IMR-90 (cell line): Measurements from ENCODE around the gene MRPS10. TPM values are rescaled to one million over a fixed set of nuclear protein-coding genes. Genes with fewer than 3 reads are reported as not detected.

Source experiments
- ATAC-seq: fragments of 200-7000 bp; cut with Tn5 transposase; 2 replicates; pipeline ENCODE4 v1.9.1; 2020; ENCODE audit warnings: low read depth, mild to moderate bottlenecking, moderate library complexity
- BruUV-seq: library from RNA; stranded (reverse); fragments of 400-500 nt; replicated peaks from 2 replicates; lab custom pipeline; 2021; lab: Mats Ljungman, UMichigan
- CTCF ChIA-PET: fragments of 300-600 bp; formaldehyde crosslinking; extraction: SDS; loops from one replicate; lab custom pipeline; 2021; ENCODE audit warnings: antibody characterized with exemption; lab: Yijun Ruan, JAX
- POLR2A ChIA-PET: fragments of 300-600 bp; sonication (Branson Sonifier 250); formaldehyde crosslinking; loops from one replicate; lab custom pipeline; 2022; ENCODE audit warnings: antibody characterized with exemption; ENCODE audit not compliant: unreplicated experiment; lab: Charles Lee
- DNase-seq: peaks from one replicate; pipeline ENCODE4 v3.0.0; 2013
- H2AFZ ChIP-seq: replicated peaks from 2 replicates; pipeline ENCODE3; 2013; ENCODE audit warnings: low read length, mild to moderate bottlenecking; ENCODE audit not compliant: poor library complexity
- H2AK5ac ChIP-seq: 2 replicates; pipeline ENCODE4 v1.6.1; 2013; ENCODE audit warnings: low read depth, low read length, inconsistent platforms
- H2AK9ac ChIP-seq: replicated peaks from 2 replicates; pipeline ENCODE3; 2013; ENCODE audit warnings: mild to moderate bottlenecking, low read depth, low read length, moderate library complexity; ENCODE audit not compliant: poor library complexity
- H2BK120ac ChIP-seq: 2 replicates; pipeline ENCODE4 v1.6.1; 2013; ENCODE audit warnings: low read depth, low read length, inconsistent platforms
- H2BK15ac ChIP-seq: 3 replicates; pipeline ENCODE4 v1.6.1; 2013; ENCODE audit warnings: low read depth, low read length, inconsistent platforms
- H2BK20ac ChIP-seq: 2 replicates; pipeline ENCODE4 v1.6.1; 2013; ENCODE audit warnings: low read depth, mild to moderate bottlenecking, inconsistent platforms, low read length, moderate library complexity
- H2BK5ac ChIP-seq: 2 replicates; pipeline ENCODE4 v1.6.1; 2013; ENCODE audit warnings: mild to moderate bottlenecking, low read depth, low read length, inconsistent platforms; ENCODE audit not compliant: poor library complexity, severe bottlenecking
- H3K14ac ChIP-seq: replicated peaks from 2 replicates; pipeline ENCODE4 v1.6.1; 2013; ENCODE audit warnings: low read depth, low read length, inconsistent platforms
- H3K18ac ChIP-seq: 2 replicates; pipeline ENCODE4 v1.6.1; 2013; ENCODE audit warnings: low read depth, low read length, control low read depth
- H3K23ac ChIP-seq: 2 replicates; pipeline ENCODE4 v1.6.1; 2013; ENCODE audit warnings: low read depth, low read length, inconsistent platforms
- H3K27ac ChIP-seq: 2 replicates; pipeline ENCODE4 v1.5.1; 2013; ENCODE audit warnings: mild to moderate bottlenecking, control low read depth, low read length; ENCODE audit not compliant: insufficient read depth
- H3K27me3 ChIP-seq: 2 replicates; pipeline ENCODE4 v1.6.1; 2013; ENCODE audit warnings: low read length; ENCODE audit not compliant: control insufficient read depth, insufficient read depth
- H3K36me3 ChIP-seq: 2 replicates; pipeline ENCODE4 v1.6.1; 2013; ENCODE audit warnings: low read length, mixed read lengths; ENCODE audit not compliant: control insufficient read depth, insufficient read depth
- H3K4ac ChIP-seq: 2 replicates; pipeline ENCODE4 v1.6.1; 2013; ENCODE audit warnings: low read depth, low read length, inconsistent platforms
- H3K4me1 ChIP-seq: 2 replicates; pipeline ENCODE4 v1.6.1; 2013; ENCODE audit warnings: low read length, mixed read lengths; ENCODE audit not compliant: control insufficient read depth, insufficient read depth
- H3K4me2 ChIP-seq: 2 replicates; pipeline ENCODE4 v1.6.1; 2013; ENCODE audit warnings: low read depth, mild to moderate bottlenecking, control low read depth, low read length, moderate library complexity
- H3K4me3 ChIP-seq: 2 replicates; pipeline ENCODE4 v1.5.1; 2013; ENCODE audit warnings: low read depth, mild to moderate bottlenecking, control low read depth, low read length, moderate library complexity; ENCODE audit not compliant: insufficient read depth
- H3K56ac ChIP-seq: 2 replicates; pipeline ENCODE4 v1.6.1; 2013; ENCODE audit warnings: low read length, inconsistent platforms; ENCODE audit not compliant: insufficient read depth; ENCODE audit errors: extremely low read depth
- H3K79me1 ChIP-seq, 2 experiments: 2 replicates each; pipeline ENCODE4 v1.6.1; 2013; ENCODE audit warnings: low read length in 2 of 2, inconsistent platforms in 1 of 2, low read depth in 1 of 2
- H3K9ac ChIP-seq: 2 replicates; pipeline ENCODE4 v1.6.1; 2013; ENCODE audit warnings: low read depth, low read length, control low read depth
- H3K9me1 ChIP-seq: 2 replicates; pipeline ENCODE4 v1.6.1; 2013; ENCODE audit warnings: low read length, inconsistent platforms; ENCODE audit not compliant: insufficient read depth
- H3K9me3 ChIP-seq: 2 replicates; pipeline ENCODE4 v1.6.1; 2013; ENCODE audit warnings: low read length; ENCODE audit not compliant: control insufficient read depth, insufficient read depth
- H4K20me1 ChIP-seq: 2 replicates; pipeline ENCODE4 v1.6.1; 2013; ENCODE audit warnings: low read length, inconsistent platforms; ENCODE audit not compliant: insufficient read depth
- H4K5ac ChIP-seq: 2 replicates; pipeline ENCODE4 v1.6.1; 2013; ENCODE audit warnings: mild to moderate bottlenecking, low read depth, low read length, control low read depth
- H4K8ac ChIP-seq, 2 experiments: 2 replicates each; pipeline ENCODE4 v1.6.1; 2013; ENCODE audit warnings: low read depth in 2 of 2, low read length in 2 of 2, control low read depth in 1 of 2, inconsistent platforms in 1 of 2
- H4K91ac ChIP-seq: 2 replicates; pipeline ENCODE4 v1.6.1; 2013; ENCODE audit warnings: low read depth, low read length, inconsistent platforms; ENCODE audit not compliant: insufficient read depth
- CHD1 ChIP-seq: IDR thresholded peaks from 2 replicates; pipeline ENCODE4 v1.6.1; 2012; ENCODE audit warnings: low read depth, low read length, improper control_type of control experiment
- RCOR1 ChIP-seq: IDR thresholded peaks from 2 replicates; pipeline ENCODE4 v1.6.1; 2012; ENCODE audit warnings: mild to moderate bottlenecking, low read length, improper control_type of control experiment; ENCODE audit not compliant: insufficient replicate concordance
- WGBS, 2 experiments: methylation state at CpG; one replicate each; pipeline versions ENCODE4 v1.1.5 to v1.1.7; 2013; ENCODE audit warnings: missing lambda C conversion rate in 2 of 2; ENCODE audit not compliant: insufficient read length in 1 of 2; ENCODE audit errors: extremely low coverage in 2 of 2; 5-methylcytosine and 5-hydroxymethylcytosine counted together
- dilution Hi-C: fragments of 300-500 bp; cut with HindIII; formaldehyde crosslinking; loops from one replicate; pipeline ENCODE4 v1.14.3; 2018; ENCODE audit warnings: low sequenced_read_pairs; ENCODE audit not compliant: unreplicated experiment
- in situ Hi-C: fragments of 300-500 bp; cut with MboI; formaldehyde crosslinking; loops from 3 replicates; pipeline ENCODE4 v1.14.3; 2019; ENCODE audit warnings: low sequenced_read_pairs, inconsistent platforms, mixed read lengths
- intact Hi-C: fragments of 100-400 bp; cut with micrococcal nuclease; formaldehyde crosslinking; loops from 2 replicates; pipeline ENCODE4 v1.10.0; 2022
- polyA plus RNA-seq, 3 experiments: library from polyadenylated mRNA; depleted of rRNA; stranded (reverse); fragments of >200 nt; gene quantifications; 2 replicates each; pipeline ENCODE4 v1.2.3, GENCODE V29; 2012; ENCODE audit warnings: low replicate concordance in 1 of 3
- total RNA-seq: library from RNA; depleted of rRNA; stranded (reverse); fragments of >200 nt; gene quantifications from 2 replicates; pipeline ENCODE4 v1.2.3, GENCODE V29; 2012

Gene MRPS10
- total and polyA plus RNA-seq, 2 of the 4 experiments (the other 2 are of a cell fraction) = 28.5 to 47.0 TPM

GRCh38 chr6:42251911-42252637 lies 34.4 kb upstream of the MRPS10 start:
- intact Hi-C loops (no loop called here), dilution Hi-C loops (no loop called here), in situ Hi-C loops (no loop called here)
- peak; percentile 53 for ATAC-seq
- TF ChIP-seq RCOR1 (no peak), CHD1 (no peak)
- Histone ChIP-seq H3K27me3 (no peaks in the 10 kb centered on the region), H2AK9ac (no peak overlapping the region), H2BK120ac (no peak overlapping the region), H3K9me3 (no peaks in the 10 kb centered on the region), H2BK5ac (no peak overlapping the region), H3K23ac (peak overlapping the region; percentile 65; the same call in 1 of the 2 replicates), H4K20me1 (no peaks in the 10 kb centered on the region), H4K91ac (no peak overlapping the region; the same call in 1 of the 2 replicates), H2BK20ac (0 out of 2 replicates have a peak overlapping the region, but pooled peaks have one; percentile 22), H3K27ac (no peak overlapping the region), H3K4me3 (no peak overlapping the region), H3K9me1 (peaks cover 20% of the 10 kb centered on the region), H3K9ac (no peak overlapping the region), H3K18ac (no peak overlapping the region; the same call in 1 of the 2 replicates), H3K79me1 (peaks cover 0 to 19% of the 10 kb centered on the region in 2 experiments; a peak in 1 of 4 replicates), H3K4me1 (peaks cover 12% of the 10 kb centered on the region), H2AFZ (peak overlapping the region; percentile 4), H2AK5ac (peak overlapping the region; percentile 45; the same call in 1 of the 2 replicates), H4K5ac (peak overlapping the region; percentile 5; the same call in 1 of the 2 replicates), H3K4me2 (no peak overlapping the region), H3K36me3 (peaks cover 58% of the 10 kb centered on the region), H2BK15ac (no peak overlapping the region), H3K4ac (peak overlapping the region; percentile 57), H3K56ac (no peak overlapping the region), H3K14ac (peak overlapping the region; percentile 19; the same call in 1 of the 2 replicates), H4K8ac (peak overlapping the region in 1 of 2 experiments; percentile 18; a peak in 2 of 4 replicates)
- ChIA-PET CTCF (no interaction called here), POLR2A (no interaction called here)
- no peak for DNase-seq
- WGBS, 2 experiments = 30% methylated on average over 2 of the region's 9 CpGs; no CpG with 5 or more reads in 1 of the 2 experiments
- BruUV-seq = no TSS peak
